IPS-15b (cell line): Measurements from ENCODE around the gene SCAMP3.
"Not testable (repeated sequence)": the region's sequence is repeated elsewhere in the genome, so short reads cannot be mapped to it uniquely, and the experiment has no call there.

ENCODE experiments used
- H3K27me3 ChIP-seq: one replicate; pipeline ENCODE4 v1.6.1; 2013; ENCODE audit warnings: low read length; ENCODE audit not compliant: control insufficient read depth, insufficient read depth
- H3K36me3 ChIP-seq: one replicate; pipeline ENCODE4 v1.6.1; 2013; ENCODE audit warnings: low read length; ENCODE audit not compliant: control insufficient read depth, insufficient read depth
- H3K4me1 ChIP-seq: one replicate; pipeline ENCODE4 v1.6.1; 2013; ENCODE audit warnings: mild to moderate bottlenecking, low read length; ENCODE audit not compliant: control insufficient read depth, insufficient read depth
- H3K4me3 ChIP-seq: one replicate; pipeline ENCODE4 v1.5.1; 2013; ENCODE audit warnings: low read depth, low read length
- H3K9ac ChIP-seq: one replicate; pipeline ENCODE4 v1.6.1; 2013; ENCODE audit warnings: low read depth, mild to moderate bottlenecking, low read length
- H3K9me3 ChIP-seq: one replicate; pipeline ENCODE4 v1.6.1; 2013; ENCODE audit warnings: mild to moderate bottlenecking, low read length; ENCODE audit not compliant: control insufficient read depth, insufficient read depth

The SCAMP3 gene

DNA sequence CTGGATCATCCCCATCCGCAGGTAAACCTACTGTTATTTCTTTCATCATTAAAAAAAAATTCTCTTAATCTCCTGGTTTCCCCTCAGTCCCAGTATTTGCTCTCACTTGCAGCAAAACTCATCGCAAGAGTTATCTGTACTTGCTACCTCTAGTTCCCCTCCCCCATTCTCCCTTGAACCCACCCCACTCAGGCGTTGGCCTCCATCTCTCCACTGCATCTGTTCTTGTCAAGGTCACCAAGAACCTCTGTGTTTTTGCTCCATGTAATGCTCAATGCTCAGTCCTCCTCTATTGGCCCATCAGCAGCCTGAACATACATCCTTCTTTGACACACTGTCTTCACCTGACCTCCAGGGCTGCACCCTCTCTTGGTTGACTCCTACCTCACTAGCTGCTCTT, 34.5 kb upstream of the SCAMP3 start:
- H3K27me3 ChIP-seq: peaks cover 37% of the 10 kb centered on the region
- no peak overlapping the region for H3K4me3 ChIP-seq
- no peaks in the 10 kb centered on the region for H3K9me3 ChIP-seq
- H3K4me1 ChIP-seq: peaks cover 9% of the 10 kb centered on the region
- no peaks in the 10 kb centered on the region for H3K36me3 ChIP-seq
- H3K9ac ChIP-seq: no peak overlapping the region

DNA sequence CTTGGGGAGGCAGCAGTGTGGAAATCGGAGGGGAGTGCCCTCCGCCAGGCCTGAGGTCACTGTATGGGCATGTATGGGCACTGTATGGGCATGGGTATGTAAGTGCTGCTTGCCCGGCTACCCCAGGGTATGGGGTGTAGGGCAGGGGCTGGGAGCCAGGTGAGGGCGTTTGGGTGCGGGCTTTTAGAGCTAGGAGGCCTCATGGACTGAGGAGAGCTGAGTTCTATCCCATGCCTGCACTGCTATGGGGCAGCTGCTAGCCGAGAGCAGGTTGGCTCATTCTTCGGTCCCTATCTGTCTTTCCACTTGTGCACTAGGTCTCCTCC, 33.7 kb upstream of the SCAMP3 start:
- Histone ChIP-seq H3K4me3 (peak overlapping the region; percentile 89), H3K36me3 (no peaks in the 10 kb centered on the region), H3K4me1 (peaks cover 8% of the 10 kb centered on the region), H3K9ac (no peak overlapping the region), H3K27me3 (peaks cover 37% of the 10 kb centered on the region), H3K9me3 (no peaks in the 10 kb centered on the region)

DNA sequence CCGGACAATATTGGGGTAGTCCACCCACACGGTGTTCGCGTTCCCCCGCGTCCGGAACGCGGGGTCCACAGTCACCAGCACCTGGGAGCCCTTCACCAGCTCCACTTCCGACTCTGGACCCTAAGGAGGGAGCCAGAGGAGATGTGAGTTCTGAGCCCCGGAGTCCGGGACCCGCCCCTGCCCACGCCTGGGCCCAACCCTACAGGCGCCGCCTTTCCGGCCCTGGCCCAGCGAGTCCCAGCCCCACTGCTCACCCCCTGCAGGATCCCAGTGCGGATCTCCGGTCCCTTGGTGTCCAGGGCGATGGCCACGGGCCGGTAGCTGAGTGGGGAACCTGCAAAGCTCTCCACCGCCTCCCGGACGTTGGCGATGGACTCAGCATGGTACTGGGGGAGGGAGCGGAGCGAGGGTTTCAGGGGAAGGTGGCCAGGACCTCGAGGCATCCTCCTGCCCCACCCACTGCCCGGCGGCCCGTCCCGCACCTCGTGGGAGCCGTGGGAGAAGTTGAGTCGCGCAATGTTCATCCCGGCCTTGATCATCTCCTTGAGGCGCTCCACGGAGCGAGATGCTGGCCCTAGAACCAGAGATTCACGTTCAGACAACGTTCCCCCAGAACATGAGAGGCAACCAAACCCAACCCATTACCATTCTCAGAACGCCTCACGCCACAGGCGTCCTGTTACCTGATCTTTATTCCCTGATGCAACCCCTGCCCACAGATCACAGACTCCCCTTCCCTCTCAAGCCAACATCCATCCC, 33.2 kb upstream of the SCAMP3 start:
- Histone ChIP-seq H3K4me3 (peak overlapping the region; percentile 89), H3K27me3 (peaks cover 37% of the 10 kb centered on the region), H3K9me3 (no peaks in the 10 kb centered on the region), H3K36me3 (no peaks in the 10 kb centered on the region), H3K9ac (peak overlapping the region; percentile 8), H3K4me1 (peaks cover 8% of the 10 kb centered on the region)

DNA sequence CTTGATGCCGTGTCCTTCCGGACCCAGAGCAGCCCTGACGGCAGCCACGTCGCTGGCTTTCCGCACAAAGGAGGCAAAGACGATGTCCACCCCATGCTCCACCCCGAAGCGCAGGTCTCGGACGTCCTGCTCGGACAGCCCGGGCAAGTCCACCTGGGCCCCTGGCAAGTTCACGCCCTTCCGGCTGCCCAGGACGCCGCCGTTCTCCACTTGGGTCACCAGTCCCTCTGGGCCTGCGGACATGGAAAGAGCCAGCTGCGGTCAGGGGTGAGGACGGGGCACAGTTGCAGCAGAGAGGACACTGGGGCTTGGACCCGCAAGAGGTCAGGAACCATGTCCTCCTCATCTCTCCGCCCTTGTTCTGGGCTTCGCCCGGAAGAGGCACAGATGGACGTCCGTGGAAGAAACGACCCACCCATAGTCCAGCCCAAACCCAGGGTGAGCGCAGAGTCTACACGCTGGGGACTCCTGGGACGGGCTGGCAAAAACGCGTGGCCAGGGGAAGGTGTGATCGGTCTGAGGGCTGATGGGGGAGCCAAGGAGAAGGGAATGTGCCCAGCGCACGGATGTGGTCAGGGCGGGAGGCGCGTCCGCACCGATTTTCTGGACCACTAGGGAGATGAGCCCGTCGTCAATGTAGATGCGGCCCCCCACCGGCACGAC, 32.5 kb upstream of the SCAMP3 start:
- H3K9me3 ChIP-seq: no peaks in the 10 kb centered on the region
- H3K4me1 ChIP-seq: peaks cover 8% of the 10 kb centered on the region
- peak overlapping the region; percentile 89 for H3K4me3 ChIP-seq
- H3K36me3 ChIP-seq: no peaks in the 10 kb centered on the region
- H3K27me3 ChIP-seq: peaks cover 37% of the 10 kb centered on the region
- H3K9ac ChIP-seq: peak overlapping the region; percentile 8

DNA sequence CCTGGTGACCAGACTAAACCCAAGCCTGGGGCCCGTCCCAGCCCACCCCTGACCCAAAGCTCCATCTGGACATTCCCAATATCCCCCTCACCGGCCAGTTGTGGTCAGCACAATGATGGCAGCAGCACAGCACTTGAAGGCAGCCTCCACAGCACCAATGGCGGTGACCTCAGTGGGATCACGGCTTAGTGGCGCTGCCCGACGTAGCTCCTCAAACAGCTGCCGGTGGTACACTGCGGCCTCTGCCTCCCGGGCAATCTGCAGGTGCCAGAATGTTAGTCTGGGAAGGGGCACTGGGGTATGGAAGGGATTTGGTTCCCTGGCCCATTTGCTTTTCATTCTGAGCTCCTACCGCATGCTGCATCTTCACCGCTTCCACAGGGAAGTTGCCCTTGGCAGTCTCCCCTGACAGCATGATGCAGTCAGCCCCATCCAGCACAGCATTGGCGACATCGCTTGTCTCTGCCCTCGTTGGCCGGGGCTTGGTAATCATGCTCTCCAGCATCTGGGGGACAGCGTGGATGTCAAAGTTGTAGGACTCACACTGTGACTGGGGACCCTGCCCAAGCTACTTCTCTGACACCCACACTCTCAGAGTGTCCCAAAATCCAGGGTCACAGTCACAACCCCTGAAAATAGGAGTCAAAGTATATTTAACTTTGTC, 31.1 kb upstream of the SCAMP3 start:
- Histone ChIP-seq H3K36me3 (no peaks in the 10 kb centered on the region), H3K27me3 (peaks cover 37% of the 10 kb centered on the region), H3K4me1 (peaks cover 8% of the 10 kb centered on the region), H3K9me3 (no peaks in the 10 kb centered on the region), H3K4me3 (no peak overlapping the region), H3K9ac (no peak overlapping the region)

DNA sequence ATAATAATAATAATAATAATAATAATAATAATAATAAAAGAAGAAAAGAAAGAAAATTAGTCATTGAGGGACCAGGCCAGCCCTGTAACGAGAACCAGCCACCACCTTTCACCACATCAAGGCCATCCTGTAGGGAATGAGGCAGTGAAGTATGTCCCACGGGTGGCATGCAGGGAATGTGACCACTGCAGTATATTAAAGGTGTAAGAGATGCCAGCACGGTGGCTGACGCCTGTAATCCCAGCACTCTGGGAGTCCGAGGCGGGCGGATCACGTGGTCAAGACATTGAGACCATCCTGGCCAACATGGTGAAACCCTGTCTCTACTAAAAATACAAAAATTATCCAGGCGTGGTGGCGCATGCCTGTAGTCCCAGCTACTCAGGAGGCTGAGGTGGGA, 28.8 kb upstream of the SCAMP3 start:
- peaks cover 30% of the 10 kb centered on the region for H3K27me3 ChIP-seq
- not testable (repeated sequence) for H3K4me1 ChIP-seq, H3K4me3 ChIP-seq, H3K9ac ChIP-seq, H3K9me3 ChIP-seq, H3K36me3 ChIP-seq

DNA sequence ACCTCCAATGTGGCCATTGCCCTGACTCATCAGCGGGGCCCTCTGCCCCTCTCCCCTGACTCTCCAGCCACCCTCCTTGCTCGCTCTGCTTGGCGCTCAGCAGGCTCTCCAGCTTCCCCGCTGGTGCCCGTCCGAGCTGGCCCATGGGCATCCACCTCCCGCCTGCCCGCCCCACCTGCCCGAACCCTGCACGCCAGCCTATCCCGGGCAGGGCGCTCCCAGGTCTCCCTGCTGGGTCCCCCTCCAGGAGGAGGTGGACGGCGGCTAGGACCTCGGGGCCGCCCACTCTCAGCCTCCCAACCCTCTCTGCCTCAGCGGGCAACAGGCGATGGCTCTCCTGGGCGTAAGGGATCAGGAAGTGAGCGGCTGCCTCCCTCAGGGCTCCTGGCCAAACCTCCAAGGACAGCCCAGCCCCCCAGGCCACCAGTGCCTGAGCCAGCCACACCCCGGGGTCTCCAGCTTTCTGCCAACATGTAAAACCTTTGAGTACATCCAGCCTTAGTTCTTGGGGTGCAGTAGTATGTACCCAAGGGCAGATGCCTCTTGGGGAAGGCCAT, 25.9 kb upstream of the SCAMP3 start:
- Histone ChIP-seq H3K9me3 (no peaks in the 10 kb centered on the region), H3K4me1 (no peaks in the 10 kb centered on the region), H3K27me3 (peaks cover 2% of the 10 kb centered on the region), H3K36me3 (no peaks in the 10 kb centered on the region), H3K4me3 (no peak overlapping the region), H3K9ac (no peak overlapping the region)

DNA sequence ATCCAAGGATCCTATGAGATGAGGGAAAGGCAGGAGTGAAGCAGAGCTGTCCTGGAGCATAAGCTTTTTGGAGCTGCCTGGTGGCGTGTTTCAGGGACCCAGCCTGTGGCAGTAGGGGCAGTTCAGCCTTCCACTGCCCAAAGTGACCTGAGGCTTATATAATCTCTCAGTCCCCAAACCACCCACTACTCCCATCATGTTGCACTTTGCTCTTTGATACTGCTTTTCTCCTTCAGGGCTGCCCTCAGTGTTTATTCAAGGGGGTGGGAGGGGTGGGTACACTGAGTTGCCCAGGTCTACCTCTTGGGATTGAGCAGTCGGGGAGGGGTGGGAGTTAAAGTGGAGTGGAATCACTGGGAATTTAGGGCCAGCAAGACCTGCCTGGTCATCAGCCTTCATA, 24.4 kb upstream of the SCAMP3 start:
- Histone ChIP-seq H3K4me3 (no peak overlapping the region), H3K36me3 (no peaks in the 10 kb centered on the region), H3K4me1 (no peaks in the 10 kb centered on the region), H3K27me3 (no peaks in the 10 kb centered on the region), H3K9ac (no peak overlapping the region), H3K9me3 (no peaks in the 10 kb centered on the region)

DNA sequence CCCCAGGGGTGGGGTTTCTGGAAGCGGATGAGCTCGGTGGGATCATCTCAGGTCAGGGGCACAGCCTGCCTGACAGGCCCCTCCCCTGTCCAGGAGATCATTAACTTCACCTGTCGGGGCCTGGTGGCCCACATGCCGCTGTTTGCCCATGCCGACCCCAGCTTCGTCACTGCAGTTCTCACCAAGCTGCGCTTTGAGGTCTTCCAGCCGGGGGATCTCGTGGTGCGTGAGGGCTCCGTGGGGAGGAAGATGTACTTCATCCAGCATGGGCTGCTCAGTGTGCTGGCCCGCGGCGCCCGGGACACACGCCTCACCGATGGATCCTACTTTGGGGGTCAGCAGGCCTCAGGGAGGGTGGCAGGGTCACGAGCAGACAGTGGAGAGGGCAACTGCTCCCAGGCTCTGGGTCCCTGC, 23.5 kb upstream of the SCAMP3 start:
- H3K9ac ChIP-seq: no peak overlapping the region

DNA sequence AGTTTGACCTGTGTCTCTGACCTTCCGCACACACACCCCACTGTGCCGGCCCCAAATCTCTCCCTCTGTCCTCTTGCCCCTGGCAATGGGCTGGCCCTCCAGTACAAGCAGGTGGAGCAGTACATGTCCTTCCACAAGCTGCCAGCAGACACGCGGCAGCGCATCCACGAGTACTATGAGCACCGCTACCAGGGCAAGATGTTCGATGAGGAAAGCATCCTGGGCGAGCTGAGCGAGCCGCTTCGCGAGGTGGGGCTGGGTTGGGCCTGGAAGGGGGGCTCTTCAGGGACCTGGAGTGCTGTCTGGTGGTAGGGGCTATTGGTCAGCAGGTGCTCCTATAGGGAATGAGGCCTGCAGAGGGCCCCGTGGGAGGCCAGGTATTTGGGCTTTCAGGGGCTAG, 22.9 kb upstream of the SCAMP3 start:
- no peaks in the 10 kb centered on the region for H3K27me3 ChIP-seq
- H3K36me3 ChIP-seq: no peaks in the 10 kb centered on the region
- H3K9me3 ChIP-seq: no peaks in the 10 kb centered on the region
- no peaks in the 10 kb centered on the region for H3K4me1 ChIP-seq
- no peak overlapping the region for H3K4me3 ChIP-seq
- H3K9ac ChIP-seq: no peak overlapping the region

More for the DNA sequence above, 23.5 kb upstream of the SCAMP3 start:
- Histone ChIP-seq H3K9me3 (no peaks in the 10 kb centered on the region), H3K36me3 (no peaks in the 10 kb centered on the region), H3K4me3 (no peak overlapping the region), H3K4me1 (no peaks in the 10 kb centered on the region), H3K27me3 (no peaks in the 10 kb centered on the region)

DNA sequence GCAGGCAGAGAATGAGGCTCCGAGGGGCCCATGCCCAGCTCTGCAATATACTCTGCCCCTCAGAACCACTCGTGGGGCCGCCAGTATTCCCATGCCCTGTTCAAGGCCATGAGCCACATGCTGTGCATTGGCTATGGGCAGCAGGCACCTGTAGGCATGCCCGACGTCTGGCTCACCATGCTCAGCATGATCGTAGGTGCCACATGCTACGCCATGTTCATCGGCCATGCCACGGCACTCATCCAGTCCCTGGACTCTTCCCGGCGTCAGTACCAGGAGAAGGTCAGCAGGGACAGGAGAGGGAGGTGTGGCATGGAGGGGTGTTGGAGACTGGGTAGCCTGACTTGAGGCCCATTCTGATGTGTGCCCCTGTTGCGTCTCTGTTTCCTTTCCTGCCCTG, 22.3 kb upstream of the SCAMP3 start:
- Histone ChIP-seq H3K36me3 (no peaks in the 10 kb centered on the region), H3K27me3 (no peaks in the 10 kb centered on the region), H3K4me3 (no peak overlapping the region), H3K9ac (no peak overlapping the region), H3K9me3 (no peaks in the 10 kb centered on the region), H3K4me1 (no peaks in the 10 kb centered on the region)
